MCF 10A (cell line): ENCODE results near the gene SBF2. TPM values are rescaled to one million over a fixed set of nuclear protein-coding genes. Genes with fewer than 3 reads are reported as not detected.

Experiments used
- BruUV-seq: library from RNA; stranded (reverse); fragments of 400-500 nt; replicated peaks from 2 replicates; lab custom pipeline; 2021; lab: Mats Ljungman, UMichigan
- CTCF ChIA-PET: fragments of 300-600 bp; sonication (Branson Sonifier 250); formaldehyde crosslinking; extraction: SDS; loops from one replicate; lab custom pipeline; 2021; ENCODE audit warnings: antibody characterized with exemption, inconsistent platforms; lab: Yijun Ruan, JAX
- POLR2A ChIA-PET: fragments of 300-600, 350-650 bp; sonication (Branson Sonifier 250); formaldehyde crosslinking; extraction: SDS; loops from one replicate; lab custom pipeline; 2020; ENCODE audit warnings: antibody characterized with exemption, inconsistent platforms; lab: Yijun Ruan, JAX
- DNase-seq: peaks from one replicate; pipeline ENCODE4 v3.0.0-alpha.2; 2018; ENCODE audit not compliant: unreplicated experiment
- H3K27ac Mint-ChIP-seq: one replicate; pipeline ENCODE4 v1.8.0; 2022; ENCODE audit warnings: mild to moderate bottlenecking, low read depth, mixed read lengths; ENCODE audit not compliant: unreplicated experiment
- H3K27me3 Mint-ChIP-seq: one replicate; pipeline ENCODE4 v1.8.0; 2022; ENCODE audit warnings: mixed read lengths; ENCODE audit not compliant: insufficient read depth, unreplicated experiment
- H3K36me3 Mint-ChIP-seq: one replicate; pipeline ENCODE4 v1.8.0; 2022; ENCODE audit warnings: mild to moderate bottlenecking, moderate library complexity, mixed read lengths; ENCODE audit not compliant: insufficient read depth, unreplicated experiment
- H3K4me1 Mint-ChIP-seq: one replicate; pipeline ENCODE4 v1.8.0; 2022; ENCODE audit warnings: mixed read lengths; ENCODE audit not compliant: insufficient read depth, unreplicated experiment
- H3K4me3 Mint-ChIP-seq: one replicate; pipeline ENCODE4 v1.8.0; 2022; ENCODE audit warnings: mild to moderate bottlenecking, moderate library complexity, mixed read lengths; ENCODE audit not compliant: unreplicated experiment
- H3K9me3 Mint-ChIP-seq: one replicate; pipeline ENCODE4 v1.8.0; 2022; ENCODE audit warnings: mixed read lengths; ENCODE audit not compliant: unreplicated experiment
- CTCF ChIP-seq: fragments of 200-600 bp; IDR thresholded peaks from one replicate; pipeline ENCODE4 v1.8.0; 2022; ENCODE audit warnings: antibody characterized with exemption, mild to moderate bottlenecking; ENCODE audit not compliant: unreplicated experiment
- intact Hi-C: fragments of 100-400 bp; cut with micrococcal nuclease; formaldehyde crosslinking; loops from 2 replicates; pipeline ENCODE4 v1.14.1; 2022
- total RNA-seq: library from RNA; stranded (reverse); gene quantifications from 2 replicates; pipeline ENCODE4 v1.2.3, GENCODE V29; 2022

SBF2 gene
- total RNA-seq, 1 experiment from 2014 or later: 28.3 TPM

DNA sequence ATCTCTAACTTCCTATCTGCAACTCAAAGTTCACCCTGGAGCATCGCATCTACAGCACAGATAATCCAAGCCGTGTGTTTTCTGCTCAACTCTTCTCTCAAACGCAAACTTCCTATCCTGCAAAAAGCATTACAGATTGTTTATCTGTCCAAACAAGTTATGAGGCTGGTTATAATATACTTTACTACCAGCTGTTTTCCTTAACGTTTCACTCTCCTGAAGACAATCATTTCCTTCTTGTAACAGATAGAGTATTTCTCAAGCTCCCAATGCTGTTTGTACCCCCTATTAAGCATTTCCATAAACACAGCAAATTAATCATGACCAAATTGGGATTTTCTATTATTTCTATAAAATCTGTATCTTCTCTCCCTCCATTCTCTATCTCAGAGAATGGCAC is 84.7 kb downstream of the SBF2 start:
- POLR2A ChIA-PET: interaction anchor here (0.7 to 6.3 kb wide), 6 partner anchors 9 to 96 kb away, joined by 3 to 141 read pairs (median 6); partner anchors contain the start of genes ADM and SBF2
- Mint-ChIP-seq H3K9me3 (no peaks in the 10 kb centered on the region), H3K36me3 (no peaks in the 10 kb centered on the region), H3K4me1 (no peaks in the 10 kb centered on the region), H3K27ac (no peak overlapping the region), H3K27me3 (no peaks in the 10 kb centered on the region), H3K4me3 (no peak overlapping the region)
- CTCF ChIA-PET: interaction anchor here (0.6 to 2.4 kb wide), 10 partner anchors 10 to 521 kb away, joined by 3 to 21 read pairs (median 4); partner anchors contain the start of gene ADM
- no peak for TF ChIP-seq CTCF
- DNase-seq: no peak
- BruUV-seq: no TSS peak
- intact Hi-C loops: loop anchor here (10.0 kb wide), 2 partner anchors 235 to 455 kb away; no protein-coding TSS in a partner anchor

GRCh38 chr11:10208131-10208575 is 85.9 kb downstream of the SBF2 start:
- CTCF ChIA-PET: interaction anchor here (0.6 to 3.8 kb wide), 43 partner anchors 10 to 523 kb away, joined by 3 to 56 read pairs (median 4); partner anchors contain the start of gene ADM
- Mint-ChIP-seq H3K4me3 (no peak overlapping the region), H3K27me3 (no peaks in the 10 kb centered on the region), H3K27ac (no peak overlapping the region), H3K4me1 (no peaks in the 10 kb centered on the region), H3K36me3 (no peaks in the 10 kb centered on the region), H3K9me3 (no peaks in the 10 kb centered on the region)
- peak; percentile 50 for TF ChIP-seq CTCF
- DNase-seq: peak; percentile 58
- intact Hi-C loops: loop anchor here (1.0 to 10.0 kb wide), 4 partner anchors 99 to 453 kb away; no protein-coding TSS in a partner anchor
- POLR2A ChIA-PET: interaction anchor here (0.8 to 6.3 kb wide), 8 partner anchors 10 to 158 kb away, joined by 3 to 141 read pairs (median 4); partner anchors contain the start of genes ADM and SBF2
- BruUV-seq: no TSS peak

DNA sequence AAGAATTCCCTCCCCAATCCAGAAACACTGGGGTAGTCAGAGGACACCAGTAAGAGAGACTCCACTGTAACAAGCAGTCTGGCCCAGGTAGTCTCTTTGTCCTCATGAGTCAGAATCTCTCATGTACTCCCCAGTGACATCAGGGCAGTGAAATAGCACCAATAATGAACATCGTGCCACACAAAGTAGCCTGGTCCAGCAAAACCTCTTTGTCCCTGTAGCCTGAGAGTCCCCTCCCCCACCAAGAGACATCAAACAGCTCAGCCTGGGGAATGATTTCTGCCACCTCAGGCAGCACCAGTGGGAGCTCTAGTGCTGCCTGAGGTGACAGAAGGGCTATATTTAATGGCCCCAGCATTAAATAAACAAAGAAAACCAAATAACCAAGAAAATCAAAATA is 88.1 kb downstream of the SBF2 start:
- Mint-ChIP-seq H3K36me3 (no peaks in the 10 kb centered on the region), H3K27me3 (no peaks in the 10 kb centered on the region), H3K27ac (no peak overlapping the region), H3K4me3 (no peak overlapping the region), H3K4me1 (no peaks in the 10 kb centered on the region), H3K9me3 (no peaks in the 10 kb centered on the region)
- intact Hi-C loops: loop anchor here (10.0 kb wide), 2 partner anchors 231 to 451 kb away; no protein-coding TSS in a partner anchor
- no TSS peak for BruUV-seq
- CTCF ChIA-PET: interaction anchor here (0.7 to 3.8 kb wide), 4 partner anchors 98 to 118 kb away, joined by 3 to 56 read pairs (median 6); partner anchors contain the start of gene ADM
- POLR2A ChIA-PET: interaction anchor here (0.6 to 6.3 kb wide), 2 partner anchors 24 to 100 kb away, joined by 3 to 141 read pairs; partner anchors contain the start of gene ADM
- TF ChIP-seq CTCF: no peak
- DNase-seq: no peak

DNA sequence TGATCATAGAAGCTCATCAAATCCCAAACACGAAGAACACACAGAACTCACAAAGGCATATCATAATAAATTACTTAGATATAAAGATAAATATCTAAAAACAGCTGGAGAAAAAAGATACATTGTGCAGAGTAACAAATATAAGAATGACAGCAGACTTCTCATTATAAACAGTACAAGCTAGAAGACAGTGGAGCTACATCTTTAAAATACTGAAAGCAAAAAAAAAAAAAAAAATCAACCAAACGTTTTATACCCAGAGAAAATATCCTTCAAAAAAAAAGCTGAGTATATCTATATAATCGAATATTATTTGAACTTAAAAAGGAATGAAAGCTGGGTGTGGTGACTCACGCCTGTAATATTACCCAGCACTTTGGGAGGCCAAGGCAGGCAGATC is 90.0 kb downstream of the SBF2 start:
- intact Hi-C loops: loop anchor here (10.0 kb wide), 2 partner anchors 229 to 449 kb away; no protein-coding TSS in a partner anchor
- Mint-ChIP-seq H3K36me3 (no peaks in the 10 kb centered on the region), H3K27ac (no peak overlapping the region), H3K9me3 (no peaks in the 10 kb centered on the region), H3K27me3 (no peaks in the 10 kb centered on the region), H3K4me1 (no peaks in the 10 kb centered on the region), H3K4me3 (no peak overlapping the region)
- ChIA-PET POLR2A (interaction anchor here (0.6 to 1.3 kb wide), 5 partner anchors 41 to 210 kb away, joined by 3 to 5 read pairs (median 4); partner anchors contain the start of gene ADM), CTCF (interaction anchor here (0.6 to 1.4 kb wide), 10 partner anchors 19 to 524 kb away, joined by 3 to 5 read pairs (median 4); no protein-coding TSS in a partner anchor)
- DNase-seq: no peak
- no TSS peak for BruUV-seq
- TF ChIP-seq CTCF: no peak
